ENCODE results near the gene IL17C.

IL17C gene

GRCh38 chr16:88647178-88648070 is 9.1 kb downstream of the IL17C start:
- no peak for FAIRE-seq

GRCh38 chr16:88649195-88649923 is 11.0 kb downstream of the IL17C start:
- no peak for FAIRE-seq

- FAIRE-seq = no peak
Observed at GRCh38 chr16:88649924-88650748, 11.8 kb downstream of the IL17C start.

GRCh38 chr16:88650749-88651275 is 12.4 kb downstream of the IL17C start, which contains the start of gene CYBA:
TSS of gene CYBA (minus strand) at chr16:88651053. CDS start at chr16:88651013, 40 bp downstream.
- FAIRE-seq = no peak

GRCh38 chr16:88651276-88651988 is 13.1 kb downstream of the IL17C start:
- FAIRE-seq = no peak

GRCh38 chr16:88651989-88652761 is 13.8 kb downstream of the IL17C start:
- FAIRE-seq = no peak

- no peak for FAIRE-seq
Observed at GRCh38 chr16:88652762-88653063, 14.3 kb downstream of the IL17C start.

- FAIRE-seq = no peak
Observed at GRCh38 chr16:88653101-88653500, 14.7 kb downstream of the IL17C start.

GRCh38 chr16:88653596-88654362 is 15.4 kb downstream of the IL17C start:
- FAIRE-seq = no peak

- no peak for FAIRE-seq
Observed at GRCh38 chr16:88654363-88655052, 16.1 kb downstream of the IL17C start.

- FAIRE-seq = no peak
Observed at GRCh38 chr16:88655053-88655732, 16.8 kb downstream of the IL17C start.

- FAIRE-seq = no peak
Observed at GRCh38 chr16:88655733-88656281, 17.4 kb downstream of the IL17C start.

- no peak for FAIRE-seq
Observed at GRCh38 chr16:88656291-88656980, 18.1 kb downstream of the IL17C start.

- no peak for FAIRE-seq
Observed at GRCh38 chr16:88657371-88657770, 19.0 kb downstream of the IL17C start.

- FAIRE-seq = no peak
Observed at GRCh38 chr16:88658714-88659113, 20.3 kb downstream of the IL17C start.

- FAIRE-seq = no peak
Observed at GRCh38 chr16:88659160-88659559, 20.8 kb downstream of the IL17C start.

- no peak for FAIRE-seq
Observed at GRCh38 chr16:88661468-88661867, 23.1 kb downstream of the IL17C start.

- no peak for FAIRE-seq
Observed at GRCh38 chr16:88662222-88662842, 24.0 kb downstream of the IL17C start.
